BJ (cell line): Measurements from ENCODE around the gene ANKLE2. TPM values are rescaled to one million over a fixed set of nuclear protein-coding genes. Genes with fewer than 3 reads are reported as not detected.
A peak's percentile ranks its signal among the peaks of the same experiment; 100 is the strongest.

Experiments
- CTCF ChIA-PET: fragments of 350-600 bp; formaldehyde crosslinking; extraction: SDS; loops from one replicate; lab custom pipeline; 2021; ENCODE audit warnings: antibody characterized with exemption, inconsistent platforms; lab: Yijun Ruan, JAX
- POLR2A ChIA-PET: fragments of 300-600 bp; sonication (Branson Sonifier 250); formaldehyde crosslinking; extraction: SDS; loops from one replicate; lab custom pipeline; 2021; ENCODE audit warnings: antibody characterized with exemption; lab: Charles Lee
- DNase-seq: peaks from one replicate; pipeline ENCODE4 v3.0.0-alpha.2; 2011; ENCODE audit warnings: low read depth
- H3K27me3 ChIP-seq: 2 replicates; pipeline ENCODE4 v1.6.0; 2011; ENCODE audit warnings: low read length; ENCODE audit not compliant: control insufficient read depth, insufficient read depth
- H3K36me3 ChIP-seq: 2 replicates; pipeline ENCODE4 v1.5.1; 2011; ENCODE audit warnings: low read length; ENCODE audit not compliant: control insufficient read depth, insufficient read depth
- H3K4me3 ChIP-seq: 2 replicates; pipeline ENCODE4 v1.5.1; 2011; ENCODE audit warnings: low read depth, mild to moderate bottlenecking, control low read depth, low read length
- CTCF ChIP-seq: IDR thresholded peaks from 2 replicates; pipeline ENCODE4 v1.5.1; 2011; ENCODE audit warnings: low read depth, mild to moderate bottlenecking, control low read depth, inconsistent platforms, low read length, moderate library complexity; ENCODE audit not compliant: insufficient read depth
- polyA plus RNA-seq: library from polyadenylated mRNA; depleted of rRNA; stranded (reverse); fragments of >200 nt; gene quantifications from 2 replicates; pipeline ENCODE4 v1.2.3, GENCODE V29; 2011

Gene ANKLE2
- polyA plus RNA-seq, 1 experiment = 119 TPM

- no peaks in the 10 kb centered on the region for H3K36me3 ChIP-seq
- ChIA-PET CTCF (no interaction called here), POLR2A (no interaction called here)
Measured at GRCh38 chr12:132690112-132690511, 71.5 kb downstream of the ANKLE2 start.

DNA sequence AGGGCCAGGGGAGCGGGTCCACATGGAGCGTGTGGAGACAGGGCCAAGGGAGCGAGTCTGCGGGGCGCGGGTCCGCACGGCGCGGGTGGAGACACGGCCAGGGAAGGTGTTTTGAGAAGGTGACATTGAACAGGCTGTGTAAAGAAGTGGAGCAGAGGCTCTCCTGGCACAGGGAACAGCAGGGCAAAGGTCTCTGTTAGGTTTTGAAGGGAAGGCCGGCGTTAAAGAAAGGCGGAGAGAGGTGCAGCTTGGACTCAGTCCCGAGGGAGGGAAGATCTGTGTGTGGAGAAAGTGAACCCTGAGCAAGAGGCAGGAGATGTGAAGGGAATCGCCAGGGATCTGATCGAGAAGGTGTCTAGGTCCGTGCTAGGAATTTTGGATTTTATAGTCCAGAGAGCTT lies 72.4 kb downstream of the ANKLE2 start:
- ChIA-PET CTCF (no interaction called here), POLR2A (no interaction called here)

More at GRCh38 chr12:132690112-132690511, 71.5 kb downstream of the ANKLE2 start:
- no peak for TF ChIP-seq CTCF
- Histone ChIP-seq H3K4me3 (no peak overlapping the region), H3K27me3 (no peaks in the 10 kb centered on the region)
- no peak for DNase-seq

GRCh38 chr12:132687211-132688164 lies 74.1 kb downstream of the ANKLE2 start, which contains the start of the genes POLE and PXMP2:
Gene POLE (minus strand): TSS chr12:132687342. CDS start chr12:132687315, 27 bp downstream.
Gene PXMP2 (plus strand): TSS chr12:132687587. CDS start chr12:132687671, 84 bp downstream.
- ChIA-PET CTCF (no interaction called here), POLR2A (no interaction called here)
- Histone ChIP-seq H3K36me3 (no peaks in the 10 kb centered on the region), H3K27me3 (no peaks in the 10 kb centered on the region), H3K4me3 (peak within 1 kb of the TSS; percentile 71)
- no peak for TF ChIP-seq CTCF
- DNase-seq = peak; percentile 45

More for the DNA sequence above, 72.4 kb downstream of the ANKLE2 start:
- no peak overlapping the region for H3K4me3 ChIP-seq
- no peak for TF ChIP-seq CTCF
- H3K27me3 ChIP-seq = no peaks in the 10 kb centered on the region
- no peak for DNase-seq
- H3K36me3 ChIP-seq = no peaks in the 10 kb centered on the region

- Histone ChIP-seq H3K27me3 (no peaks in the 10 kb centered on the region), H3K4me3 (peak overlapping the region; percentile 71), H3K36me3 (no peaks in the 10 kb centered on the region)
- ChIA-PET POLR2A (no interaction called here), CTCF (no interaction called here)
- TF ChIP-seq CTCF = no peak
- no peak for DNase-seq
Measured at GRCh38 chr12:132686825-132687210, 74.8 kb downstream of the ANKLE2 start.

GRCh38 chr12:132685400-132685799 lies 76.2 kb downstream of the ANKLE2 start:
- DNase-seq = no peak
- POLR2A ChIA-PET = no interaction called here
- no peak for TF ChIP-seq CTCF
- Histone ChIP-seq H3K36me3 (no peaks in the 10 kb centered on the region), H3K27me3 (no peaks in the 10 kb centered on the region), H3K4me3 (no peak overlapping the region)
- CTCF ChIA-PET = no interaction called here
